Adrenal gland (tissue), 12 donors: ENCODE results near the gene CFAP53. TPM values are rescaled to one million over a fixed set of nuclear protein-coding genes. Genes with fewer than 3 reads are reported as not detected.

Experiments
- polyA plus RNA-seq, 3 donors: library from polyadenylated mRNA; stranded (reverse); fragments of 200-250 nt in 2 of 3; fragments of 350-450 nt in 1 of 3; fragmentation: Illumina TruSeq in 1 of 3; extraction: RNeasy Lipid Tissue Mini Kit (QIAGEN cat#74804) in 1 of 3; gene quantifications; one replicate each; pipeline ENCODE4 v1.2.3, GENCODE V29; 2013 to 2014
- small RNA-seq, 2 donors: library from RNA; depleted of rRNA; stranded (forward); fragments of <200 nt; gene quantifications; one replicate each; pipeline ENCODE3, GENCODE V24; 2016
- total RNA-seq, 9 donors: library from RNA; depleted of rRNA in 4 of 9; stranded (reverse); fragments of >200 nt in 4 of 9; fragments of 120-200 nt in 1 of 9; fragmentation: NEBNext Ultra II Directional in 1 of 9; extraction: Animal tissue kit (Norgen Biotek cat#: 25700) in 1 of 9; gene quantifications; one replicate each; pipeline versions ENCODE4 v1.1.0 to v1.2.4, GENCODE V29; 2013 to 2023
- donor health status: healthy with polysubstance abuse.
- donor health status: Bipolar disorder and iron deficiency.
- donor health status: DM: yes; HTN: yes; CAD: no.
- donor health status: DM: no; HTN: no; CAD: no.
- donor health status: DM: no; HTN: no; CAD: no.
- donor health status: DM: yes; HTN: yes; CAD: no.

Gene CFAP53
- total and polyA plus RNA-seq, 12 donors = 0.53 to 4.3 (median 1.3) TPM

Small RNAs within 50 kb of the gene (small RNA-seq; reads per million reads assigned to genes)
- 0 reads per million in 2 donors for gene RN7SL310P

Other genes starting within 250 kb of the CFAP53 start
- 1 to 10 TPM in 8 of 9 donors, under 1 TPM in 1; 0.61 to 9.3 (median 3.7) TPM for gene MYO5B, start 71.3 kb downstream of the CFAP53 start, total RNA-seq
- gene MYO5B, start 71.3 kb downstream of the CFAP53 start, polyA plus RNA-seq = 1 to 10 TPM; 1.6 to 2.8 (median 1.8) TPM
- 100 to 1,000 TPM in 2 of 9 donors, 10 to 100 TPM in 7; 51.8 to 156 (median 85.9) TPM for gene MBD1, start 15.0 kb upstream of the CFAP53 start, total RNA-seq
- gene MBD1, start 15.0 kb upstream of the CFAP53 start, polyA plus RNA-seq = 10 to 100 TPM; 46.2 to 64.3 (median 46.3) TPM
- gene CXXC1, start 21.2 kb upstream of the CFAP53 start, total RNA-seq = 100 to 1,000 TPM in 2 of 9 donors, 10 to 100 TPM in 7; 25.2 to 119 (median 62.9) TPM
- gene CXXC1, start 21.2 kb upstream of the CFAP53 start, polyA plus RNA-seq = 100 to 1,000 TPM in 2 of 3 donors, 10 to 100 TPM in 1; 35.6 to 295 (median 249) TPM
- 1 to 10 TPM in 4 of 9 donors, under 1 TPM in 5; 0.30 to 8.6 (median 0.72) TPM for gene SKA1, start 108.6 kb upstream of the CFAP53 start, total RNA-seq
- gene SKA1, start 108.6 kb upstream of the CFAP53 start, polyA plus RNA-seq = under 1 TPM; 0.40 to 0.88 (median 0.40) TPM